Right lobe of liver (tissue), 6 donors: Measurements from ENCODE around the gene HES3. TPM values are rescaled to one million over a fixed set of nuclear protein-coding genes. Genes with fewer than 3 reads are reported as not detected.
A peak's percentile ranks its signal among the peaks of the same experiment; 100 is the strongest.

Source experiments
- ATAC-seq, 4 donors: fragments of 200-7000 bp; cut with Tn5 transposase; one replicate each; pipeline ENCODE4 v1.9.1; 2020; ENCODE audit warnings: mild to moderate bottlenecking in 4 of 4, moderate library complexity in 4 of 4
- DNase-seq, 3 donors: peaks; one replicate each; pipeline ENCODE4 v3.0.0-alpha.2; 2020
- H3K27ac ChIP-seq, 3 donors: fragments of 200-600 bp; one replicate each; pipeline ENCODE4 v1.8.0; 2022
- H3K27me3 ChIP-seq, 2 donors: fragments of 200-600 bp; one replicate each; pipeline ENCODE4 v1.8.0; 2022
- H3K36me3 ChIP-seq, 4 donors: fragments of 200-600 bp; sonication (generic) in 1 of 4; one replicate each; pipeline versions ENCODE4 v1.5.1 to v1.8.0; 2017 to 2022; ENCODE audit warnings: control low read depth in 1 of 4
- H3K4me1 ChIP-seq, 4 donors: fragments of 200-600 bp; sonication (generic) in 1 of 4; one replicate each; pipeline versions ENCODE4 v1.5.1 to v1.8.0; 2017 to 2022; ENCODE audit warnings: control low read depth in 1 of 4
- H3K4me3 ChIP-seq, 3 donors: fragments of 200-600 bp; one replicate each; pipeline ENCODE4 v1.8.0; 2022
- H3K9me3 ChIP-seq, 4 donors: fragments of 200-600 bp; sonication (generic) in 1 of 4; one replicate each; pipeline versions ENCODE4 v1.5.1 to v1.8.0; 2017 to 2022; ENCODE audit warnings: control low read depth in 1 of 4
- POLR2A ChIP-seq: fragments of 450-650 bp; IDR thresholded peaks from one replicate; pipeline ENCODE4 v1.6.1; 2017; ENCODE audit warnings: antibody characterized with exemption, mild to moderate bottlenecking
- WGBS: methylation state at CpG from one replicate; pipeline ENCODE4 v1.1.6; 2018; ENCODE audit warnings: low coverage, low lambda C conversion rate; ENCODE audit not compliant: insufficient coverage; ENCODE audit errors: missing lambda C conversion rate; 5-methylcytosine and 5-hydroxymethylcytosine counted together
- intact Hi-C, 2 donors: fragments of 100-400 bp; cut with DNase I; formaldehyde crosslinking; loops; one replicate each; pipeline versions ENCODE4 v1.11.2 to v1.14.1; 2022
- total RNA-seq, 6 experiments: library from RNA; depleted of rRNA in 2 of 6; stranded (reverse); fragments of >200 nt in 2 of 6; fragmentation: NEBNext Ultra II Directional in 3 of 6; extraction: Animal tissue kit (Norgen Biotek cat#: 25700) in 3 of 6; gene quantifications; one replicate each; pipeline versions ENCODE4 v1.1.0 to v1.2.4, GENCODE V29; 2016 to 2023
- TF ChIP-seq, protein P1 (sequence below), 4 donors: fragments of 200-600 bp in 3 of 4; fragments of 450-650 bp in 1 of 4; IDR thresholded peaks; one replicate each; pipeline versions ENCODE4 v1.5.1 to v1.8.0; 2016 to 2022; ENCODE audit warnings: antibody characterized with exemption in 4 of 4, mild to moderate bottlenecking in 2 of 4
- donor health status: DM: no; HTN: yes; CAD: no.
- donor health status: DM: no; HTN: no; CAD: no.
- donor health status: DM: no; HTN: no; CAD: no.
- donor health status: DM: no; HTN: yes; CAD: no.
- donor health status: DM: no; HTN: yes; CAD: no.

Gene HES3
- total RNA-seq, 6 experiments from 2014 or later = not detected

DNA sequence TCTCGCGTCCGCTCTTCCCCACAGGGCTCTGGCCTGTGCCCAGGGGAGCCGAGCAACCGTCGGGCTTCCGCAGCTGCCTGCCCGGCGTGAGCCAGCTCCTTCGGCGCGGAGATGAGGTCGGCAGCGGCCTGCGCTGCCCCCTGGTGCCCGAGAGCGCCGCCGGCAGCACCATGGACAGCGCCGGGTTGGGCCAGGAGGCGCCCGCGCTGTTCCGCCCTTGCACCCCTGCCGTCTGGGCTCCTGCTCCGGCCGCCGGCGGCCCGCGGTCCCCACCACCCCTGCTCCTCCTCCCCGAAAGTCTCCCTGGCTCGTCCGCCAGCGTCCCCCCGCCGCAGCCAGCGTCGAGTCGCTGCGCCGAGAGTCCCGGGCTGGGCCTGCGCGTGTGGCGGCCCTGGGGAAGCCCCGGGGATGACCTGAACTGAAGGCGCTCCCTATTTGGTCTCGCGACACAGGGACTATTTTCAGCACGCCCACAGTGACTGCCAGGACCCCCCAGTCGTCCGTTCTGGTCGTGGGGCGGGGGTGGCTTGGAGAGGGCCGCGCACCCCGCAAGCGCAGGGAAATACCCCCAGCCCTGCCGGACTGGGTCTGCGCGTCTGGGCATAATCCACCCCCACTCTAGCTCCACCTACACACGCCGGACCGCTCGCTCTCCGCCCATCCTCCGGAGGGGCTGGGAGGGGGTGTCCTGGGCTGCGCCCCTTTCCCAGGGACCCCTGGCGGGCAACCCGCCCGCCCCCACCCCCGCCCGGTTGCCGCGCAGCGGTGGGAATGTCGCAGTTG, 1.3 kb downstream of the HES3 start:
- 4% methylated on average over 40 of the region's 79 CpGs for WGBS
- no peak overlapping the region for H3K4me3 ChIP-seq
- H3K9me3 ChIP-seq = no peaks in the 10 kb centered on the region

GRCh38 chr1:6245869-6246496, 2.0 kb downstream of the HES3 start:
- Histone ChIP-seq H3K4me3 (no peak overlapping the region), H3K27me3 (peaks cover 3 to 39% of the 10 kb centered on the region in 2 donors), H3K9me3 (no peaks in the 10 kb centered on the region), H3K36me3 (no peaks in the 10 kb centered on the region), H3K4me1 (peaks cover 0 to 25% (median 0%) of the 10 kb centered on the region in 4 donors), H3K27ac (no peak overlapping the region)
- WGBS = 0% methylated on average over 4 of the region's 49 CpGs
- DNase-seq (peak in 2 of 3 donors; percentile 56 to 67), ATAC-seq (no peak)
- TF ChIP-seq, protein P1, sequence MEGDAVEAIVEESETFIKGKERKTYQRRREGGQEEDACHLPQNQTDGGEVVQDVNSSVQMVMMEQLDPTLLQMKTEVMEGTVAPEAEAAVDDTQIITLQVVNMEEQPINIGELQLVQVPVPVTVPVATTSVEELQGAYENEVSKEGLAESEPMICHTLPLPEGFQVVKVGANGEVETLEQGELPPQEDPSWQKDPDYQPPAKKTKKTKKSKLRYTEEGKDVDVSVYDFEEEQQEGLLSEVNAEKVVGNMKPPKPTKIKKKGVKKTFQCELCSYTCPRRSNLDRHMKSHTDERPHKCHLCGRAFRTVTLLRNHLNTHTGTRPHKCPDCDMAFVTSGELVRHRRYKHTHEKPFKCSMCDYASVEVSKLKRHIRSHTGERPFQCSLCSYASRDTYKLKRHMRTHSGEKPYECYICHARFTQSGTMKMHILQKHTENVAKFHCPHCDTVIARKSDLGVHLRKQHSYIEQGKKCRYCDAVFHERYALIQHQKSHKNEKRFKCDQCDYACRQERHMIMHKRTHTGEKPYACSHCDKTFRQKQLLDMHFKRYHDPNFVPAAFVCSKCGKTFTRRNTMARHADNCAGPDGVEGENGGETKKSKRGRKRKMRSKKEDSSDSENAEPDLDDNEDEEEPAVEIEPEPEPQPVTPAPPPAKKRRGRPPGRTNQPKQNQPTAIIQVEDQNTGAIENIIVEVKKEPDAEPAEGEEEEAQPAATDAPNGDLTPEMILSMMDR (IDR thresholded peaks at IDR 0.05) = no peak
- no peak for TF ChIP-seq POLR2A
- intact Hi-C loops = loop anchor here (5.0 to 10.0 kb wide), 5 partner anchors 96 to 191 kb away; partner anchors contain the start of gene ESPN (in 1 of the 2)

More for the DNA sequence above, 1.3 kb downstream of the HES3 start:
- H3K27ac ChIP-seq = no peak overlapping the region
- DNase-seq (peak; percentile 79 to 81 (median 80)), ATAC-seq (peak; percentile 76 to 92 (median 84))
- peaks cover 0 to 25% (median 0%) of the 10 kb centered on the region in 4 donors for H3K4me1 ChIP-seq
- peaks cover 5 to 41% of the 10 kb centered on the region in 2 donors for H3K27me3 ChIP-seq
- intact Hi-C loops = loop anchor here (5.0 to 10.0 kb wide), 5 partner anchors 97 to 190 kb away; partner anchors contain the start of gene ESPN (in 1 of the 2)
- H3K36me3 ChIP-seq = no peaks in the 10 kb centered on the region
- TF ChIP-seq, protein P1 (IDR thresholded peaks at IDR 0.05) = peak; percentile 69 to 88 (median 76)
- TF ChIP-seq POLR2A = no peak

GRCh38 chr1:6246497-6247467, 2.8 kb downstream of the HES3 start:
- Histone ChIP-seq H3K4me3 (no peak overlapping the region), H3K9me3 (no peaks in the 10 kb centered on the region), H3K27me3 (peaks cover 0 to 31% of the 10 kb centered on the region in 2 donors), H3K27ac (no peak overlapping the region), H3K36me3 (no peaks in the 10 kb centered on the region), H3K4me1 (peaks cover 0 to 23% (median 0%) of the 10 kb centered on the region in 4 donors)
- intact Hi-C loops = loop anchor here (5.0 to 10.0 kb wide), 5 partner anchors 96 to 192 kb away; partner anchors contain the start of gene ESPN (in 1 of the 2)
- ATAC-seq = peak; percentile 67 to 82 (median 78)
- no peak for TF ChIP-seq POLR2A
- TF ChIP-seq, protein P1 (IDR thresholded peaks at IDR 0.05) = peak; percentile 85 to 94 (median 88)
- 7% methylated on average over 13 of the region's 30 CpGs for WGBS
- peak; percentile 81 to 87 (median 85) for DNase-seq

- H3K4me1 ChIP-seq = peaks cover 0 to 19% (median 0%) of the 10 kb centered on the region in 4 donors
- peaks cover 0 to 28% of the 10 kb centered on the region in 2 donors for H3K27me3 ChIP-seq
- H3K27ac ChIP-seq = no peak overlapping the region
- WGBS = 61% methylated on average over 5 of the region's 5 CpGs
- peak in 1 of 3 donors; percentile 46 for DNase-seq
- no peak overlapping the region for H3K4me3 ChIP-seq
- no peaks in the 10 kb centered on the region for H3K9me3 ChIP-seq
- TF ChIP-seq, protein P1 (IDR thresholded peaks at IDR 0.05) = no peak
- TF ChIP-seq POLR2A = no peak
- ATAC-seq = no peak
- intact Hi-C loops = loop anchor here (5.0 to 10.0 kb wide), 5 partner anchors 95 to 193 kb away; partner anchors contain the start of gene ESPN (in 1 of the 2)
- H3K36me3 ChIP-seq = no peaks in the 10 kb centered on the region
Observed at GRCh38 chr1:6247651-6248050, 3.7 kb downstream of the HES3 start.
